Stimulated activated CD8-positive, alpha-beta memory T cell treated with anti-CD3 and anti-CD28 coated beads, Interleukin-15, amount 100 ng/mL, for 48 hours (primary cell): Measurements from ENCODE around the gene LELP1.
"Not testable (repeated sequence)": the region's sequence is repeated elsewhere in the genome, so short reads cannot be mapped to it uniquely, and the experiment has no call there.

ENCODE experiments used
- DNase-seq, 2 donors: peaks; one replicate each; pipeline ENCODE4 v3.0.0-alpha.2; 2020; ENCODE audit warnings: low read depth in 2 of 2

The LELP1 gene

DNA sequence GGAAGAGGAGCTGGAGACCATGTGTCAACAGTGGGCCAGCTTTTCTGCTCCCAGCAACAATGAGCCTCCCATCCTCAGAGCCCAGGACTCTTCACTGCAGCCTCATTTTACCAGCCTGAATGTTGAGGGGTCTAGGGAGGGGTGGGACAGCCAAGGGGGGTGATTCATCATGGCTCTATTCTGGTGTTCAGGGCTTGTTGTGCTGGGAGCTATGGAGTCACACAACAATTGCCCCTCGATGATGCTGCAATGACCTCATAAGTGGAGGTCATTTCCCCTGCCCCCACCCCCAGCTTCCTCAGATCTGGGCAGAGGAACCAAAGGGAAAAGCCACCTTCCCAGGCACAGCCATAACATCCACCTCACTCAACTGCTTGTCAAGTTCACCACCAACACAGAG, at the start of gene LELP1:
TSS of gene LELP1 (plus strand) at position 301 of the 400 bp plus-strand sequence. CDS start 1,278 bp downstream, outside the sequence.
- no peak for DNase-seq

DNA sequence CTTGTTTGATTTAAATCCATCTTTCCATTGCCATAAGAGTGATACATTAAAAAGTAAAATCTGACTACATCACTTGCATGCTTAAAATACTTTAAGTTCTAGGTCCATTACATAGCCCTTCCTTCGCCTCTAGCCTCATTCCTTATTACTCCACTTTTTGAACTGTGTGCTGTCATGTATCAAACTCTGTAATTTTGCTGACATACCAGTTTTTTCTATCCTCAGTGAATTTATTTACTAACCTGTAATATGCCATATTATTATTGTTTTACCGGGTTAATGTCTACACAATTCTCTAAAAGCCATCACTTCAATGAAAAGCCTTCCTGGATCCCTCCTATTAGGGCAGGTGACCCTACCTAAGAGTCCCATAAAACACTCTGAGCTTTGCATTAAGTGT, 47.7 kb upstream of the LELP1 start:
- DNase-seq = no peak

DNA sequence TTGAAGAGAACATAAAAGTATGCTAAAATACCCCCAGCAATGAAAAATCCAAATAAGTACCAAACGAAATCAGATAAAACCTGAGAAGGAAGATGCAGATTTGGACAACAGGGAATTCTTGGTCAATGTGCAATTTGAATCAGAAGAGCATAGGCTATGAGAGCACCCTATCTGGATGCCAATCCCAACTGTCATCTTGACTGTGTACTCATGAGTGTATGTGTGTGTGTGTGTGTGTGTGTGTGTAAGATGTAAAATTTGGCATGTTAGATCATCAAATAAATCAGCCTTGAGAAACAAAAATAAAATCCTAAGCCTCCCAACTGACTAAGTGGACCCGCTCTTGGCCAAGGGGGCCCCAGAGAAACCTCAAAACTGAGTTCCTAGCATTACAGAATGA, 34.5 kb upstream of the LELP1 start:
- DNase-seq = no peak

GRCh38 chr1:153174624-153175023, 28.6 kb upstream of the LELP1 start:
- DNase-seq = no peak

DNA sequence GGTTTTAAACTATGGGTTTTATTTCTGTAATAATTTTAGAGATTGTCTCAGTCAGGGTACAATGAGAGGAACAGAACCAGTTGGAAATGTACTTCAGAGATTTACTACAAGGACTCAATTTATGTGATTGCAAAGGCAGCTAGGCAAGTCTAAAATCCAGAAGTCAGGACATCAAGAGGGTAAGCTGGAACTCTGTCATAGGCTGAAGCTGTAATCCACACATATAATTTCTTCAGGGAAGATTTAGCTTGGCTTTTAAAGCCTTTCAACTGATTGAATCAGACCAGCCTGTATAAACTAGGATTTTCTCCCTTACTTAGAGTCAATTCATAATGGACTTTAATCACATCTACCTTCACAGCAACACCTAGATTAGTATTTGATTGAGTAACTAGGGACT, 24.3 kb upstream of the LELP1 start:
- no peak for DNase-seq

- DNase-seq = no peak
Observed at GRCh38 chr1:153180556-153180955, 22.7 kb upstream of the LELP1 start.

DNA sequence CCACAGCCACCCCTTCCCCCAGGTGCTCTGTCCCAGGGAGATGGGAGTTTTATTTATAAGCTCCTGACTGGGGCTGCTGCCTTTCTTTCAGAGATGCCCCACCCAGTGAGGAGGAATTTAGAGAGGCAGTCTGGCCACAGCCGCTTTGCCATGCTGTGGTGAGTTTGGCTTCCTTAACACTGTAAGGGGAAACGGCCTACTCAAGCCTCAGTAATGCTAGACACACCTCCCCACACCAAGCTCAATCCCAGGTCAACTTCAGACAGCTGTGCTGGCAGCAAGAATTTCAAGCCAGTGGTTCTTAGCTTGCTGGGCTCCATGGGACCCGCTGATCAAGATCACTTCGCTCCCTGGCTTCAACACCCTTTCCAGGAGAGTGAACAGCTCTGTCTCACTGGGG, 14.9 kb upstream of the LELP1 start:
- DNase-seq = not testable (repeated sequence)

DNA sequence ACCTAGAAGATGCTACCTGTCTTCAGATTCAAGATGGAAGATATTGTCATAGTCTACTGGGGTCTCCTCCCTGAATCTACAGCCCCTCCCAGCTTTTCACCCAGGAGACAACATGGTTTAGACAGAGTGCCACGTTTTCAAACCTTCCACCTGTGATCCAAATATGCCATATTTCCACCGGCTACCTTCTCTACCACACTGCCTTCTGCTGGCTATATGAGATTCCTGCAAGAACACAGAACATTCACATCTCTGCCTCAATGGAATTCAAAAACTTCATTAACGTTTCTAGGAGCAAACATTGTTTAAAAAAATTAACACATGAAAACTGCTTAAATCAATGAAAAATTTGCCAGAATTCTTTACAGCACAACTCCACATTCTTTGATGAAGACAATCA, 12.9 kb upstream of the LELP1 start:
- DNase-seq = no peak

DNA sequence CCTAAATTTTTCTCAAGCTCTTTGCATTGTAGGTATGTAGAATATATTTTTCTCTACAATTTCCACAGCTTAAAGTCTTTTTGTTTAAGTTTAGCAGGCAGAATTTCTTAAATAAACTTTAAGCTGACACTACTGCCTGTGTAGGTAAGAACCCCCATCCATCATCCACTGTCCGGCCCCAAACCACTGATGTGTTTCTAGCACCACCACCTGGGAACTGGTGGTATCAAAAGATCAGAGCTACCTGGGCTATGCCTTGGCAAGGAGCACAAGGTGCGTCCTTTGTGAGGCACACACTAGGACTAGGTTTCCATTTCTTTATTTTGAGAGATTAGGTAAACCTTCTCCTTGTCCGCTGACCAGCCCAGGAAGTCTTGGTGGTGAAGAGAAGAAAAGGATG, 10.5 kb upstream of the LELP1 start:
- DNase-seq = no peak

GRCh38 chr1:153194331-153195050, 8.7 kb upstream of the LELP1 start:
- no peak for DNase-seq

- DNase-seq = no peak
Observed at GRCh38 chr1:153195216-153195615, 8.0 kb upstream of the LELP1 start.

GRCh38 chr1:153202006-153202405, 1.2 kb upstream of the LELP1 start:
- no peak for DNase-seq

DNA sequence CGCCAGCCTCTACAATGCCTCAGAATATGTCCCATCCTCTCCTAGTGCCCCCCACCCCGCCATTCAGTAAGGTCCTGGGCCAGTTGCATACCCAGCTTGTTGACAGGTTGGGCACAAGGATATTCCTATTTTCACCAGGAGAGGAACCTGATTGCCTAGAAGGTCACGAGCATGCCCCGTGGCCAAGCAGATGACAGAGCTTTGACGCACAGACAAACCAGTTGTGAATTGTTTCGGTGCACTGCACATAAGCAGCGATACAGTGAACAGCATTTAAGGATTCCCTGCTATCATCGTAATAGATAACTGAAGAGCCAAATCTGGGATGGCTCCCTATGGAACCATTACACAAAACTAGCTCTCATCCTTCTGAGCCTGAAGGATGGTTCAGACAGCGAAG, 3.4 kb downstream of the LELP1 start:
- no peak for DNase-seq

DNA sequence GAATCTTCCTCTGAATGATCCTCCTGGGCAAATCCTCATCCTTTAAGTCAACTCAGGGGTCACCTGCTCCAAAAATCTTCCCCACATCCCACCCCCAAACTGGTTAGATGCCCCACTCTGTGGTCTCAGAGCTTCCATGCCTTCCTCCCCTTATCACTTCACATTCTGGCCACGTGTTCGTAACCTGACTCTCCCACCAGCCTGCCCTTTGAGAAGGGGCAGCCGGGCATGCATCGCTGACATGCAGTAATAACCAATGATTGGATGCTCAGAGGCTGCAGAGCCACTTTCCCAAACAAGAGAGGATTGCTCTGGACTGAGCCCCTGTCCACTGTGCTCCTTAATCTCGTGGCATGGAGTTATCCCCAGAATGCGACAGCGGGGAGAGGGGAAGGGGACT, 7.0 kb downstream of the LELP1 start:
- no peak for DNase-seq

DNA sequence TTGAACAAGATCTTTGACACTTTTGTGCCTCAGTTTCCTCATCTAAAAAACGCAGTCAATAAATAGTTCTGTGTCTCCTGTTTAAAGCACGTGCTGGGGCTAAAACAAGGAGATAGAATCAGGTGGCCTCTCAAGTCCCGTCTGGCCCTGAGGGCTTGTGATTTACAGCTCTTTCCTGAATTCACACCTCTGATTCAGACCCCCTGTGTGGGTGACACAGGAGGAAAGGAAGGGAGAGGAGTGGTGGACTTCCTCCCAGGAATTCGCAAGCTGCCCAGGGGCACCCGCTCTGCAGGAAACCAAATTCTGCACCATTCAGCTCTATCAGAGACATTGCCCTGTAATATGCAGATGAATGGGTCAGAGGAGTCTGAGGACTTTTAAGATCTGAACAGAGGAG, 9.0 kb downstream of the LELP1 start:
- no peak for DNase-seq

DNA sequence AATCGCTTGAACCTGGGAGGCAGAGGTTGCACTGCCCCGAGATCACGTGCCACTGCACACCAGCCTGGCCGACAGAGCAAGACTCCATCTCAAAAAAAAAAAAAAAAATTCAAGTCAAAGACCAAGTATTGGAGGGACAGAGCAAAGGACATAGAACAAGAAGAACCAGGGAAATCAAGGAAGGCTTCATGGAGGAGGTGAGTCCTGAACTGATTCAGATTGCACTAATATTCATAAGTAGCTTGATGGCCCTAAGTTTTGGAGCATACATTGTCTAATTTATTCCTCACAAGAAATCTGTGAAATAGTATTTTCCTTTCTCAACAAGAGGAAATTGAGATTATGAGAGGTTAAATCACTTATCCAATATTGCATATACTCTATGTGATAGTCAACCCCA, 10.3 kb downstream of the LELP1 start:
- no peak for DNase-seq

- no peak for DNase-seq
Observed at GRCh38 chr1:153217212-153217611, 14.0 kb downstream of the LELP1 start, which contains the start of gene PRR9. Gene PRR9, plus strand, starts transcription at chr1:153217584. Its CDS starts 561 bp downstream, at chr1:153218145.

DNA sequence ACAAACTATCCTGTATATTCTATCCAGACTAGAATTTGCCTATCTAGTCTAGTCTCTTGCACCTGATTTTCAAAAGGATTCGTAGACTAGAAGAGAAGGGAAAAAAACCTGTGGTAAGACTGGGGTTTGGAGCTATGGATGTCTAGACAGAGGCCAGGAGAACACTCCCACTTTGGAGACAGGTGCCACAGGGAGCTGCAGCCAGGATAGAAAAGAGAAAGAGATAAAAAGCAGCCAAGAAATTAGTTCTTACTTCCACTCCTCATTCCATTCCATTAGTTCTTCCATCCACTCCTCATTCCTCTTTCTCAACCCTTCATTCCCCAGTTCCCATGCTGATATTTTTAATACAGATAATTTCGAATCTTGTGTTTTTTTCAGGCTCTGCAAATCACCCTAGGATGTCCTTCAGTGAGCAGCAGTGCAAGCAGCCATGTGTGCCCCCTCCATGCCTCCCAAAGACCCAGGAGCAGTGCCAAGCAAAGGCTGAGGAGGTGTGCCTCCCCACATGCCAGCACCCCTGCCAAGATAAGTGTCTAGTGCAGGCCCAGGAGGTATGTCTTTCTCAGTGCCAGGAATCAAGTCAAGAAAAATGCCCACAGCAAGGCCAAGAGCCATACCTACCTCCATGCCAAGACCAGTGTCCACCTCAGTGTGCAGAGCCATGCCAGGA, 14.7 kb downstream of the LELP1 start:
- no peak for DNase-seq

GRCh38 chr1:153220606-153221303, 17.5 kb downstream of the LELP1 start:
- no peak for DNase-seq

DNA sequence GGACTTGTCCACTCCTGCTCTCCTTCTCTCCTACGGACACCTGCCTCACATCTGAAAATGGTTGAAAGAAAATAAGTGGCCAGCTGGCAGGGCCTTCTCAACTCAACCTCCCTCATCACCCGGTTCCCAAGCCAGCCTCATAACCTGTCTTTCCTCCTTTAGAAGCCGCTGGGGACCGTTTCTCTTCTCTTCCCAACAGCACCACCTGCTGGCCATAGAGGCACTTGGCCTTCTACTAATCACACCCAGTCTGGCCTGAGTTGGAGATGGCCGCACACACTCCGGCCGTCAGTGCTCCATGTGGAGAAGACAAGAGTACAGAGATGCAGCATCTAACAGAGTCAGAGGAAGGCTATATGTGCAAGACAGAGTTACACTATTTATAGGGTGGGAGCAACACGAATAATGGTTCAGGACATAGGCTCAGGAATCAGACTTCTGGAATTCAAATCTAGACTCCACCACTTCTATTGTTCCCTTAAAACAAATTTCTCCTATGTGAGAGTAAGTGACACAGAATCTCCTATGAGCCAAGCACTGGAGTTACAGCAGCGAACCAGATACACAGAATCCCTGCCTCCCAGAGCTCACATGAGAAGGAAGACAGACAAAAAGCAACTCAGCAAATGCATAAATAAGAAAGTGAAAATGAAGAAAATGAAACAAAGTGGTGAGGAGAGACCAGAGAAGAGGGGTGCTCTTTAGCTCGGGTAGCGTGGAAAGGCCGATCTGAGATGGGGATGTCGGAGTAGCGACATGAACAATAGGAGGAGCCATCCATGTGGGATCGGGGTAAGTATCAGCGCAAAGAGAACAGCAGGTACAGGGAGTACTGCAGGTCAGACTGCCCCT, 20.0 kb downstream of the LELP1 start:
- peak; percentile 15 to 22 for DNase-seq

- no peak for DNase-seq
Observed at GRCh38 chr1:153227810-153228209, 24.6 kb downstream of the LELP1 start.

DNA sequence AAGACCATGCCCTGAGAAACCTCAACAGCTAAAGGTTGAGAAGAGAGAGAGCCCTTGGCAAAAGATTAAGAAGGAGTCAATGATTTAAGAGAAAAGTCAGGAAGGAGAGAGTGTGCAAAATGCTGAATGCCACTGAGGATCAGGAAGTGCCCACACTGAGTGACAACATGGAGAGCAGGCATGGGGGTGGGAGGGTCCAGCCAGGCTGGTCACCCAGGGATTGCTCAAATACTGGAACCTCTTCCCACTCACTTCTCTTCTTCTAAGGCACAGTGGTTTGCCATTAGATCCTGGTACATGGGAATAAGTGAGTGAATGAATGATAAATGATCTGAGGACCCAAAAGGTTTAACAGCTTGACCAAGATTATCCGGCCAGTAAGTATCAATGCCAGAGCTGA, 25.3 kb downstream of the LELP1 start:
- no peak for DNase-seq
